OCI-M2 (cell line): Measurements from ENCODE around the gene KLHDC3.
"Not testable (repeated sequence)": the region's sequence is repeated elsewhere in the genome, so short reads cannot be mapped to it uniquely, and the experiment has no call there.

Source experiments
- DNase-seq: peaks from one replicate; lab custom pipeline; 2025; ENCODE audit not compliant: unreplicated experiment; lab: John Stamatoyannopoulos, UW

Gene KLHDC3

DNA sequence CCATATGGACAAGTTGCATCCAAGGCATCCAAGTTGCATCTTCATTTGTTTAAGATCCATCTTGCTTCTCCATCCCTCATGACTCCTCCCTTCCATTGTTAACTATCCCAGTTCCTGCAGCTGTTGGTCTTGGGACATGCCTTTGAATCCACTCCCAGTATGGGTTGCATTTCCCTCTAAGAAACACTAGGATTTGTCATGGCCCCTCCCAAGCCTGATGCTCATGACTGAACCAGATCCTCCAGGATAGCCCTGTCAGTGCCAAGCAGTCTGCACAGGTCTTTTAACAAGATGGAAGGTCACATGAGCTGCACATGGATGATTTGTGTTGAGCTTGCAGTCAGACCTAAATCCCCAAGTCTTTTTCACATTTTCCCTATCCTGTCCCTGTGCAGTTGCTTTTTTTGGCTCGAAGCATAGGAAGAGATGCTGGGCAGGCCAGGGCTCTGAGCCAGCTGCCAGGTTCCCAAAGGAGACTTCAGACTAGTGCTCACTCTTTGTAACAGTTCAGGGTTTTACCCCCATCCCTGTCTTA is 25.5 kb upstream of the KLHDC3 start:
- no peak for DNase-seq

DNA sequence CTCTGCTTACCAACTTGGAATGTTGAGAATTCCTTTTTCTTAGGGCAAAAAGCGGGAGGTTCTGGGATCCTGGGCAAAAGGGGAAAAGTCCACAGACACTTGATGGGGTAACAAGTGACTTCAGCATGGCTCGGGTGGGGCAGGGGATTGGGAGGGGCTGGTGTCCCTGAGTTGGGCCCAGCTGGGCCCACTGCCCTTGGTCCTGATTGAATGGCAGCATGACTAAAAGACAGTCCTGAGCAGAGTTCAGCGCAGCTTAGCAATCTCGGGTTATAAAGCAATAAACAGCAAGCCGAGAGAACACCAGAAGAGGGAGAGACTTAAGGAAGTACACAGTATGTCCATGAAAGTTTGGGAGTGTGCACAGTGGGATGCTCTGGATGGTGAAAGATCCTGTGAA is 24.1 kb upstream of the KLHDC3 start:
- no peak for DNase-seq

- DNase-seq, result no peak
Observed at GRCh38 chr6:42993445-42993844, 20.6 kb upstream of the KLHDC3 start.

DNA sequence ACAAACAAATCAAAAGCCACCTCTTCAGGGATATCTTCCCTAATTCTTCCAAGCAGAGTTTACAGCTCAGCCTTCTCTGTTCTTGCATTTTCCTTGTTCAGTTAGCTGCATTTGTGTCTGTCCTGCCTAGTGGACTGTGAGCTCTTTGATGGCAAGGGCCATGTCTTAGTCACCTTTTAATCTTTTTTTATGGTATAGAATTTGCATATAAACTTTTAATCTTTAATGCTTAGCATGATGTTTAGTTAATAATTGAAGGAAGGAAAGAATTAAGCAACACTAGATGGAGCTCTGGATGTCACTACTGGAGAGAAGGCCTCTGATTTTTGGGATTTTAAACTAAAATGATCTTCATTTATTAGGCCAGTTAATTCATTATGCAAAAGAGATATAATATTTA is 17.5 kb upstream of the KLHDC3 start:
- DNase-seq, result no peak

- not testable (repeated sequence) for DNase-seq
Observed at GRCh38 chr6:42998205-42998604, 15.8 kb upstream of the KLHDC3 start.

DNA sequence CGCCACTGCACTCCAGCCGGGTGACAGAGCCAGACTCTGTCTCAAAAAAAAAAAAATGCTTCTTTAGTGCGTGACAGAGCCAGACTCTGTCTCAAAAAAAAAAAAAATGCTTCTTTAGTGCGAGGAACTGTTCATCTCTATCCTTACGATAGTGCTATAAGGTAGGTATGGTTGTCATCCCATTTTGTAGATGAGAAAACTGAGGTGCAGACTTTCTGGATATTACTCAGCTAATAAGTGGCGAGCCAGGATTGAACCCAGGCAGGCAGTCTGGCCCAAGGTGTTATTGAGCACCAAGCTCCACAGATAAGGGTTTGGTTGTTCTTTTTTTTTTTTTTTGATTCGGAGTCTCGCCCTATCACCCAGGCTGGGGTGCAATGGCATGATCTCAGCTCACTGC is 12.2 kb upstream of the KLHDC3 start:
- no peak for DNase-seq

DNA sequence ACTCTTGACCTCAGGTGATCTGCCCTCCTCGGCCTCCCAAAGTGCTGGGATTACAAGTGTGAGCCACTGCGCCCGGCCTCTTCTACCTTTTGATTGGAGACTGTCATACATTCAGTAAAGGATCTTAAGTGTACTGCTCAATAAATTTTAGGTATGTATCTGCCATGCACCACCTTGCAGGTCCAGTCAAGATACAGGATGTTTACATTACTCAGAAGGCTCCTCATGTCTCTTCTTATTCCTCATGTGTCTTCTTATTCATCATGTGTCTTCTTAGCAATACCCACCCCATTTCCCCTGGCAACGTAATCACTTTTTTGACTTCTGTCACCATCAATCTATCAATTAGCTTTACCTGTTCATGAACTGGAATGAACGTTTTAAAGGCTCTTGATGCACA is 8.2 kb upstream of the KLHDC3 start:
- DNase-seq, result no peak

DNA sequence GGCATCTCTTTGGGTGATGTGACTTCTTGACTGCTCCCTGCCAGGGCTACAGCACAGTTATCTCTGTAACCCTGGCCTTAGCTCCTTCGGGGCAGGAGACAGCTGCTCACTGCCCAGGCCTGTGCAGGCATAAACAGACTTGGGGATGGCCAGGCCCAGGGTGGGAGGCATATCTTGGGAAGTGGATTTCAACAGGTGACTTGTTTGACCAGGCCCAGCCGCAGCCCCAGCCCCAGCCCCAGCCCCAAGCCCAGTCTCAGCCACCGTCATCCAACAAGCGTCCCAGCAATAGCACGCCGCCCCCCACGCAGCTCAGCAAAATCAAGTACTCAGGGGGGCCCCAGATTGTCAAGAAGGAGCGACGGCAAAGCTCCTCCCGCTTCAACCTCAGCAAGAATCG is 7.8 kb upstream of the KLHDC3 start:
- DNase-seq, result no peak

- DNase-seq, result no peak
Observed at GRCh38 chr6:43007126-43007525, 6.9 kb upstream of the KLHDC3 start.

DNA sequence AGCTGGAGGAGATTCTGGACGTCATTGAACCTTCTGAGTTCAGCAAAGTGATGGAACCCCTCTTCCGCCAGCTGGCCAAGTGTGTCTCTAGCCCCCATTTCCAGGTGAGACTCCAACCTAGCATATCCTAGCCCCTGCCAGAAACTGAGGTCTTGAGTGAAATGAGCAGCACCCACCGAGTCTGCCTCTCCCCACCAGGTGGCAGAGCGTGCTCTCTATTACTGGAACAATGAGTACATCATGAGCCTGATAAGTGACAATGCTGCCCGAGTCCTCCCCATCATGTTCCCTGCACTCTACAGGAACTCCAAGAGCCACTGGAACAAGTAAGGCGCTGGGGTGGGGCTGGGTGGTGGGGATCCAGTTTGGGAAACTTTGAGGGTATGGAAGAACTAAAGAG is 4.9 kb upstream of the KLHDC3 start:
- no peak for DNase-seq

GRCh38 chr6:43011207-43011606 is 2.8 kb upstream of the KLHDC3 start:
- DNase-seq, result no peak

DNA sequence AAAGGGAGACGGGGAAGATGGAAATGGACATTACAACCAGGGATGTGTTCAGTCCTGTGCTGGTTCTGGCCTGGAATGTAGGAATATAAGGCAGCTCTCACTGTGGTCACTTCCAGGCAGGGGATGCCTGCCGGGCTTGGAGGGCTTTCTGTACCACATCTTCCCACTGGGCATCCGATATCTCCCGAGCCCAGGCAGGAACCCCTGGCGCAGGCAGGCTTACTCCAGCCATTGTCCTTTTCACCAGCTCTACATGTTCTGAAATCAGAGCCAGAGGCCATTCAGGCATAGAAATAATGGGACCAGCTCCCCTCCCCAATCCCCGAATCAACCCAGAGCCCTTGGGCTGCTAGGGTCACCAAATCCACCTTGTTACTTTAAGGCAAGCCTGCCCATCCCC is 1.7 kb upstream of the KLHDC3 start:
- no peak for DNase-seq

DNA sequence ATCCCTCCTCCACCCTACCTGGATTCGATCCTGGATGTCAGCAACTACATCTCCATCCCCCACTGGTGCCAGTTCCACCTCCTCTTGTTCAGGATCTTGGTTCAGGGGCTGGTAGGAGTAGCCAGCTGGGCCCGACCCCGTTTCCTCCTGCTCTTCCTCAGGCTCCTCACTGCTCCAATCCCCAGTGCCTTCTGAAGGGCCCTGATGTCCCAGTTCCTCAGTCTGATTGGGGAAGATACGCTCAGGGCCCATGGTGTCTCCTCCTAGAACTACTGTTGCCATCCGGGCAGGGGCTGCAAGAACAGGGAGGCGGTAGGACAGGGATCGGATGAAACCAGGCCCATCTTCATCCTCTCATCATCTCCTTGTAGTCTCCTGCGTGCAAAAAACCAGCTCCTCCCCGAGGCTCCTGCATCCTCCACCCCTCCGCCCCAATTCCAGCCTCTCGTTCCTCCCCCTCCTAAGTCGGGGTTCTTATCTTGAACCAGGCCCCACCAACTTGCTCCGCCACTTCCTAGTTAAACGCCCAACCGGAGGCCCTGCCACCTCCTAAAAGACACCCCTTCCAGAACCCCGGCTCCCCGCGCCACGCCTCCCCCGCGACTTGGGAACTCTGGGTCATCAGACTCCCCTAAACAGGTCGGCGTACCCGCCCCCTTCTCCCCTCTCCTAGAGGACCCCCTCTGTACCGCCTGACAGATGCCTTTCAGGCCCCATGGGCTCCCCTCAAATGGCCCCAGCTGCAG is 779 bp upstream of the KLHDC3 start:
- DNase-seq, result no peak

DNA sequence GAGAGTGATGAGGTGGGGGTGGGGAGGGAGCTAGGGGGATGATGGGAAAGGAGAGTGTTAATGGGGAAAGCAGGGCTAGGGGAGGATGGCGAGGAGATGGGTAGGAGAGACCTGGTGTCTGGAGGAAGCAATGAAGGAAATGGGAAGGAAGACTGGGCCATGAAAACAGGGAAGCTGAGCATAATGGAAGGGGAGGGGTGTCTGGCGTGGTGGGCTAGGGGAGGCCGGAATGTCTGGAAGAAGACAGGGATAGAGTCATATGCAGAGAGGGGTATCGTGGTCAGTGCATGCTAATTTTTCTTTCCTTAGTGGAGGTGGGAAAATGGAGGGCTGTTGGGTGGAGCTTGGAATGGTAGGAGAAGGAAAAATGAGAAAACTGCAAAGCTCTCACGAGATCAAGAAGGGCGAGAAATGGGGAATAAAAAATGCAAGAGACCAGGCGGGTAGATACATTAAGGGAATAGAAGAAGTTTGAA is 423 bp downstream of the KLHDC3 start:
- no peak for DNase-seq

DNA sequence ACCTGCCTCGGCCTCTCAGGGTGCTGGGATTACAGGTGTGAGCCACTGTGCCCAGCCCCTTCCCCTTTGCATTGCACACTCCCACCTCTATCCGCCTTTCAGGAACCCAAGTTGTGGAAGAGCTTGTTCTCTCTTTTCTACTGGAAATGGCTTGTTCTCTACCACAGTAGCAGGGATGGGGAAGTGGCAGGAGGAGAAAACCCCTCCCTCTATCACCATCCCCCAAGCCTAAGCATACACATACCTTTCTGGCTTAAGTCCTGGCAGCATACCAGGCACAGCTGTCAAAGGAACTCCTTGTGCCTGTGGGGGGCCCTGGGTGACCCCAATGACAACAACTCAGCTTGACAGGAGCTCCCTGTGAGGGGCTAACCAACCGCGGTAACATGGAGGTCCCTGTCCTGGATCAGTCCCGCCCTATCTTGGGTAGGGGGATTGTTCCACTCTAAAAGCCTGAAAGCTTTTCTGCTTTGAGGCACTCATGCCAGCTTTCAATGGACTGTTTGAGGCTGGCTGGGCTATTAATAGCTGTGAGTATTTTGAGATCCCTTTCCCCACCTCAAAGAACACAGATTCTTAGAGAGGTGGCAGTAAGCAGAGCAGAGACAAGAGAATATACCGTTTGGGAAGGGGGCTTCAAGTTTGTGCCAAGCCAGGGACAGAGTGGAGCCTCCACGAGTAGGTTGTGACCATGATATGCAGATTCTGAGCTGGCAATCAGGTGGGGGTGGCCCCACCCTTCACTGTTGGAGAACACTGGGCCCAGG is 2.3 kb downstream of the KLHDC3 start:
- no peak for DNase-seq

- DNase-seq, result no peak
Observed at GRCh38 chr6:43016943-43017334, 2.9 kb downstream of the KLHDC3 start.

- no peak for DNase-seq
Observed at GRCh38 chr6:43019152-43019551, 5.1 kb downstream of the KLHDC3 start.

- DNase-seq, result no peak
Observed at GRCh38 chr6:43020052-43020705, 6.1 kb downstream of the KLHDC3 start.

DNA sequence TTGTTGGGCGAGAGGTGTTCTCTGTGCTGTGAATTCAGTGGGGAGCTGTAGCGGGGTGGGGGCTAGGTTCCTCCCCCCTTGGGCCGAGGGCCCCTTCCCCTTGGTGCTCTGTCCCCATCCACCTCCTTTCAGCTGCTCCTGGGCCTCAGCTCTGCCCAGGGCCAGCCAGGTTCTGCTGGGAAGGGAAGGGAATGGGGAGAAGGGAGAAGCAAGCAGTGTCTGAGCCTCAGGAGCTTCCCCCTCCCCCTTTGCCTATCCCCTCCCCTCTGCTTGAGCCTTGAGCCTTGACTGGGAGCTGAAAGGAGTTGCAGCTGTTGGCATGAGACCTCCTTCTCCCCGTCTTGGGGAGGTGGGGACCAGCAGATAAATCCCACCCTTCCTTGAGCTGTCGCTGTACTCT is 6.8 kb downstream of the KLHDC3 start:
- DNase-seq, result no peak

- DNase-seq, result no peak
Observed at GRCh38 chr6:43021270-43022047, 7.4 kb downstream of the KLHDC3 start, which contains the start of gene RRP36. TSS of gene RRP36 (plus strand) at chr6:43021623. CDS start at chr6:43021655, 32 bp downstream.

DNA sequence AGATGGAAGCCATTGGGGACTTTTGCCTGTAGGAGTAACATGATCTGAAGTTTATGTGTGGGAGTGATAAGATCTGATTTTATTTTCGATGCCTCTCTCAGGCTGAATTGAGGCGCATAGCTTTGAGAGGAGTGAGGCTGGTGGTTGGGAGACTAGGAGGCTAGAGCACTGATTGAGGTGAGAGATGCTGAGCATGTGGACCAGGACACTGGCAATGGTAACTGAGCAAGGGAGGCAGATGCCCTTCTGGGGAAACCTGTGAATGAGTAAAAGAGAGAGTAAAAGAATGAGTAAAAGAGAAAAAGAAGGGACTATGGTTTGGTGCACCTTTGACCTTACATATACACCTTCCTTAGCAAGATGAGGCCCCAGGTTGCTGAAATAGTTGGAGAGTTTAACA is 10.4 kb downstream of the KLHDC3 start:
- DNase-seq, result no peak
